ENCODE data around the gene HABP2.

HABP2 gene

DNA sequence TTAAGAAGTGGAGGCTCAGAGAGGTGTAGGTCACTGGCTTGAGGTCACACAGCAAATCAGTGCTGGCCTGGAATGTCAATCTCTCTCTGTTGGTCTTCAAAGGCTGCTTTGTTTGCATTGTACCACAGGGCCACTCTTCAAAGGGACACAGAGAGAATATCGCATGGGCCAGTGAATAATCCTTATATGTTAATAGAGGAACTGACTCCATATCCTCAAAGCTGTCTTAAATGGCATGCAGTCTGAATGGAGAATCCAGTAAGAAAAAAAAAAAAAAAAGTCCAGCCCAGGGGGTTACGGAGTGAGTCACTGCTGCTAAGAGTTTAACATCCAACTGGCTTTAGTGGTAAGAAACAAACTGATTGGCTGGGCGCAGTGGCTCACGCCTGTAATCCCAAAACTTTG, 56.9 kb downstream of the HABP2 start:
- DNase-seq = no peak

DNA sequence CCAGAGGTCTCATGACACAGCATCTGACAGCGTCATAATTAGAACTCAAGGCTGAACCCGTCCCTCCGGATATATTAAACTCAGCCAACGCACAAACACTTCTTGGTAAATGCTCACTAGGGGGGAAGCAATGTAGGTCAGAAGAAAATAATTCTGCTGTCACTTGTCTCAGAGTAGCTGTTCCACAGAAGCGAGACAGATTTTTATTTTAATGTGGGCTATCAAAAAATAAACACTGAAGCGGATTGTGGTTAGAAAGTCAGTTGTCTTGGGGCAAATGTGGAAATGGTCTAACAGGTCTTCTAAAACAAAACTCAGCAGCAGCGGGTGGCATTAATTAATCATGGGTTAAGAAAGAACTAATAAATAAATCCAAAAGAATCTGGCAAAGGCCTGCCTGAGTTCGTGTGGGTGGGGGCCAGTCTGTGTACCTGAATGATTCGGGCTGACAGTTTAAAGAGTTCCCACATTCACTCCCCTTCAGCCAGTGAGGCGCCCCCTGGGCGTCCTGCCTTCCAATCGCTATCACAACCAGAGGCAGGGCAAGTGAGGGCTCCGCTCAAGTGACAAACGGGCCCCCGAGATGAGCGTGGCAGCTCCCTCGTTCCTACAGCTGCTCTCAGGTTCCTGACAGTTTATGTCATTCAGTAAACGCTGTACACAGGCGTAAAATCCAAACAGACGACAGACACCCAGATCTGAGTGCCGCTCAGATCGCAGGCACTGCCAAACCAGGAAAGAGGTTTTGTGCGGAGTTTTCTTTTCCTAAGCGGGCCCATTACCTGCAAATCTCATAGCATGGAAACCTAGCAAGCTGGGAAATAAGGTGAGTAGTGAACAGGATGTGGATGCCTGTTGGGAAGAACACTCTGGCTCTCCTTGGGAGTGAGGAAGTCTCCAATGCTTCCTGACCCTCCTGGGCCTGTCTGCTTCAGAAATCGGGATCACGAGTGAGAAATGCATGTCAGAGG, 58.1 kb downstream of the HABP2 start:
- DNase-seq = no peak

DNA sequence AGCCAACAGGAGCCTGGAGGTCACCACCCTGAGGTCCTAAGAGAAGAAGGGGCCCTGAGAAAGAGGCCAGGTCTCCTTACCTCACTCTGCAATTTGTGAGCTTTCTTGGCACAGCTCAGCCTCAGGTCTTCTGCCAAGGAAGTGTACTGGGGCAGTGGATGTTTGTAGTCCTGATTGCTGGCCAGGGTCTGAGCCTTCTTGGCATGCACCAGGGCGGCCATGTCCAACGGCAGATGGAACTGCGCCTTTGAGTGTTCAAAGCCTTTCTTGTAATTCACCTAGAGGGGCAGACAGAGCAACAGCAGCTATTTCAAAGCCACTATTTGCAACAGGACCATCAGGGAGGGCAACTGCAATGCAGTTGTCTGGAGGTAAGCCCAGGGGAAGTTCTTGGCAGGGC, 59.3 kb downstream of the HABP2 start:
- DNase-seq = no peak

DNA sequence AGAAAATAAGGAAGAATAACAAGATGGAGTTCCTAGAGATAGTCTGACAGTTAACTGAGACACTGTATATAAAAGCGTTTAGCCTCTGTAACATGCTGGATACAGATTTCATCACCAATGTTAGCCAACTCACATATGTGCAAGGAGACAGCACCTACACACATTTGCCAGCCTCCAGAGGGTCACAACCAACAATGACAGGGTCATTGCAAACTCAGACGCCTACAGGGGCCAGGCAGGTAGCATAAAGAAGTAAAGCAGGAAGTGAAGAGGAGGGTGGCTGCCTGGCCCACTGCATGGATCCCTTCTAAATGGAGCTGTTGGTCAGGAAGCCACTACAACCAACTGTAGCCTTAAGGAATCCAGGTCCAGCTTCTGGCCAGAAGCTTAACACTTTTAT, 60.6 kb downstream of the HABP2 start:
- no peak for DNase-seq

DNA sequence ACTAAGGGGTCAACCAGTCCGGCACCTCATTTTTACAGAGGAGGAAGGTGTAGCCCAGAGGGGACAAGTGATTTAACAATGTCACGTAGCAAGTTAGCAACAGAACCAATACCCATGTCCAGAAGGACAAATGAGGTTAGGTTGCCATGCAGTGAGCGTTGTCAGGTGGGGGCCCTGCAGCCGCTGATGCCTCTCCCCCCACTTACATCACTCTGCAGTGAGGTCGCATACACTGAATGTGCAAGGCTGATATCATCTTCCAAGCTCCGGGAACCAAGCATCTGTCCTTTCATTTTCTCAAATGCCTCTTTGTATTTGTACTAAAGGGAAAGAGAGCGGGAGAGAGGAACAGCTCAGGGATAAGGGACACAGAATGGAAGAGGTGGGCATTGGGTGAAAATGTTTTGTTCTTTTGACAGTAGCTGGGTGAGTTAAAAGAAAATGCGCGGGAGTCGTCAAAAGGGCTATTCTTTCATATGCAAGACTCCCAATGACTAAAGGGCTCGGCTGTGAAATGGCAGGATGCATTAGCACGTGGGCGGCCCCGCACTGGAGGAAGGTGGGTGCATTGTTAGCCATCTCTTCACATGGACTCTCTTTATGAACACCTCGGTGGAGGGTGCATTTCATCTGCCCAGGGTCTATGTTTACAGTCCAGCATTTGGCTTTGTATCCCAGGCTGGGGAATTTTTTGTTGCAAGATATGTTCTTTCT, 61.3 kb downstream of the HABP2 start:
- DNase-seq = no peak

DNA sequence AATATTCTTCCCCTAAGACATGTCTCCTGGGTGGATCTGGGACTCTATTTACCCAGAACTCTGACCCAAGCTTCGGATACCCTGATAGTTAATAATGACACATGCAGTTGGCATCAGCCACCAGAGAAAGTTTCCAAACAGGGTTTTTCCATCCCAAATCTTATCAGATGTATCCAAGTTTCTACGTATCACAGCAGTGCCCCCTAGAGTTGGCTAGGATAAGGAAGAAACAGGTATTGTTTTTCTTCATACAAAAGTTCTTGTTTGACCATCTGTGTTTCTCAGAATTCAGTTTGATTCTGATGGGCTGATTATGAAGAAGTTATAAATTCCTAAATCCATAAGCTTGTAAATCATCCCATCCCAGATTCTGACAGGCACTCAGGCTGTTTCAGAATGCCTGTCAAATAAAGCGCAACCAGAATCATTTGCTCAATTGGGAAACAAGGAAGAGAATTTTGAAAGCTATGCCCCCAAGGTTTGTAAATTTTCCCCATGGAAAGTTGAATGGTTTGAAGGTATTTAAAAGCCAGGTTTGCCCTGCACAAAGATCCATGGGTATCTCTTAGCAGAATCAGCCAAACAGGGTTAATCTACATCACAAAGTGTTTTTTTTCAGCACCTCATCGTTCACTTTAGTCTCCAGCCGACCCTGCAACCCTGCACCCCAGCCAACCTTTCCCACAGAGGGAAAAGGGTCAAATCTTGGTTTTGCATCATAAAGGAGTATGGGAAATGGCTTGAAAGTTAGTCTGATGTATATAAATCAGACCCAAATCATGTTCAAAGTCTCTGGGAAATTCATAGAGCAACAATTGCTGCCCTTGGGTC, 63.6 kb downstream of the HABP2 start:
- no peak for DNase-seq

DNA sequence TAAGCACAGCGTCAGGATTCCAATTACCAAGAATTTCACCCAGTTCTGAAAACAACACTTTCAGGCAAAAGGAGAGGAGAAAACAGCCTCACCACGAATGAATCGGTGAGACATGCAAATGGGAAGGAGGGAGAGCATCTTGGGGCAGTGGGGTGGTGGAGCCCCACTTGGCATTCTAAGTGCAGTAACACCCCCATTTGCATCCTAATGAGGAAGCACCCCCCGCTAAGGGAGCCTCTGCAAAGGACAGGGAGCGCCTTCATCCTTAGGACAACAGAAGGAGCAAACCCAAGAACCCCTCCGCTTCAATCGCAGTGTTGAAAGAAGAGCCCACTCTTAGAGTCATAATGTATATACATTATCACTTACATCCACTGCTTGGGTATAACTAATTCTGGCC, 64.2 kb downstream of the HABP2 start:
- DNase-seq = no peak

DNA sequence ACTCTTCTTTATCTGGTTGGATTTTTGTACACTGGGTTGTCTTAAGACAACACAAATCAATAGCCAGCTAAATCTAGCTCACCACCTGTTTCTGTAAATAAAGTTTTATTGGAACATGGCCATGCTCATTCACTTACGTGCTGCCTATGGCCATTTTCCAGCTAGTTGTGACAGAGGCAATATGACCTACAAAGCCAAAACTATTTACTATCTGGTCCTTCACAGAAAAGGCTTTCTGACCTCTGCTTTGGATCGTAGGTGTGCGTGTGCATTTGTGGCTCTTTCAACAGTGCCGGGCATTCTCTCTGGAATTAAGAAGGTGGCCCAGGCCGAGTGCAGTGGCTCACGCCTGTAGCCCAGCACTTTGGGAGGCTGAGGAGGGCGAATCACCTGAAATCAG, 65.5 kb downstream of the HABP2 start:
- no peak for DNase-seq

DNA sequence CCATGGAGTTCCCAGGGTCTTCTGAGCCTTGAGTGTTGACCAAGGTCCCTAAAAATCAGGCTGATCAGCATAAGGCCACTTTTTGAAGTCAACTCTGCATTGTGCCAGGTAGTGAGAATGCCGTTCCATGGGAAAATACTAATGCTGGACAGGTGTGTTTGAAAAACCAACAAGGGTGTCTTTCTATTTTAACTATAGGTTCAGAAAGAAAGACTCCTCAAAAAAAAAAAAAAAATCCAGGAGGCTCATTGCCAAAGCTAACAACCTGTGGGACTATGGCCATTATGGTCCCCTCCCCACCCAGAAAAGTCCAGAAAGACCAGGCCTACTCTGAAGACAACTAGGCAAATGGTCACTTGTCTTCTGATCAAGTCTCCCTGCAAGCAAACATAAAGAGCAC, 66.5 kb downstream of the HABP2 start:
- DNase-seq = no peak

DNA sequence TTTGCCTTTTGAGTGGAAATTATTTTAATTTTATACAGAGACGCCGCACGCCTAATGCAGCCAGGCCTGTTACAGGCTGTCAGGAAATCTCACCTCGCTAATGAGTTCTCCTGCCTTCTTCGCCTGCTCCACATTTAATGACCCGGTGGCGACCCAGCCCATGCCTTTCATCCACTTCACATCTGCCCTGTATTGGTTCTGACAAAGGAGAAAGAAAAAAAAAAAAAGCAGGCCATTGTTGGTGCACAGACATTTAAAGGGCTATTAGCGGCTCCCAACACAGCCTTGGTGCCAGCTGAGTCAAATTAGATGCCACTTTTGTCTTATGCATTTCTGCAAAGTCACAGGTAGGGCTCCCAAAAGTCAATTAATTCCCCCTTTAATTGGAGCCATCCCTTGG, 67.7 kb downstream of the HABP2 start:
- no peak for DNase-seq

DNA sequence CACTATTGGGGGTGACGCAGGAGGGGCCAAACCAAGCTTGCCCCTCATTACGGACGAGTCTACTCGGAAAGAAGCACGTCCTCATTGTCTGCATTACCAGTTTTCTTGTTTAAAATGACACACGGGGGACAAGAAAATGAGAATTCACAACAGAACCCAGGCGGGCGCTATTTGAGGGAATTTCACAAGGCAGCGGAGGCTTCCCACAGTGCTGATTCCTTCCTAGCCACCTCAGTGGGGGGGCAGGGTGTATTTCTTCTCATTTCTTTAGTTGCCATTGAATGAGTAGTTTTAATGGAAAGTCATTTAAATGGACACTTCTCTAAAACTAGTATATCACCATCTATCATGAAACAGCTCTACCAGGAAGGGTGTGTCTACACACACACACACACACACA, 68.1 kb downstream of the HABP2 start:
- no peak for DNase-seq

DNA sequence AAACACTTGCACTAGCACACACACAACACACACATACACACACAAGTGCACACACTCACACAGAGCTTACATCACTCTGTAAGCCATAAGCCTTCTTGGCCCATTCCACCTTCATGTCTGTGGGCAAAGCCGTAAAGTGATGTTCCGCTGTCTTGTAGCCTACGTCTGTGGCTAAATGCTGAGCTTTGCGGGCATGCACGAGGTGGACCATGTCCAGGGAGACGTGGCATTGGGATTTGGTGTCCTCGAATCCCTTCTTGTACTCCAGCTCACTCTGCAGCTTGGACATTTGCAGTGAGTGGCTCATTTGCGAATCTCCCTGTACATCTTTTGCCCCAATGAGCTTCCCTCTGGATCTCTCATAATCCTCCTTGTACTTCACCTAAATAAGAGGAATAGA, 68.9 kb downstream of the HABP2 start:
- no peak for DNase-seq

DNA sequence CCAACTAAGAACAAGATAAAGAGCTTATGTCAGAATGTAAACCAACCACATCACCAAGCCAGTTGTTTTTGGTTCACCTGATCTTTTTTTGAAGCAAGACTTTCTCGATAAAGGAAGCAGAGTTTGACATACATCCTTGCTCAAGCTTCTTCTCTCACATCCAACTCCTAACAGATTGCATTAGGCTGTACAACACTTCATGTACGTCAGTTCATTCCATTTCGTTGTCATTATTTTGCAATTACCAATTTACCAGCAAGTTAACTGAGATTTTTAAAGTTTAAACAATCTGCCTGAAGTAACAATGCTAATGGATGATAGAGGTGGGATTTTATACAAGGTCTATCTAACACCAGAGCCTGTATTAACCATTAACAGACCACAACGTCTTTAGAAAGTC, 70.0 kb downstream of the HABP2 start:
- no peak for DNase-seq

DNA sequence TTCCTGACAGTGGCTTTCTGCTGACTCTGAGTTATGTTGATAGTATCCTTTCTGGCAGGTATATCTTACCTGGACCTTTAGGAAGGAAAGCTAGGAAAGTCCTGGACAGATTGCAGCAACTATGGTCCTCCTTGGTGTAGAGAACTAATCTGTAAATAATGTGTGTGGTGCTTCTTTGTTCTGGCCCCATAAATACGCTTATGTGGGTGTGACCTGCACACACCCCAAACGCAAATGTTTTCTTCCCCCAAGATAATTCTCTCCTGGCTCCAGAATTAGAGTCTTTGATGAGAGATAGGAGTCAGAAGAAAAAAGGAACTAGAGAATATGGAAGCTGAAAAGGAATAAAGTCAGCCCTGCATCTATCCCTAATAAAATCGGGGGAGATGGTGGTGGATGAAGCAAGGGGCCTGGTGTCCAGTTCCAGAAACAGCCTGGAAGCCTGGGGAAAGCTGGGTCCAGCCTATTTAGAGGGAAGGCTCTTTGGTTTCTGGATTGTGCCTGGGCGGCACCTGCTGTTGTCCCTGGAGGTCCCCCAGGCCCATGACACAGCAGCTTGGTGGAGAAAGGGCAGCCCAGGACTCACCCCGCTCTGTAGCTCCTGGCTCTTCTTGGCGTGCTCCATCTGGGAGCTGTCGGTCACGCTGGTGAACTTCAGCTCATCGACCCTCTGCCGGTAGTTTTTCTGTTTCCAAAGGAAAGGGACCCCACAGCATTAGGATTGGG, 72.8 kb downstream of the HABP2 start:
- DNase-seq = no peak

DNA sequence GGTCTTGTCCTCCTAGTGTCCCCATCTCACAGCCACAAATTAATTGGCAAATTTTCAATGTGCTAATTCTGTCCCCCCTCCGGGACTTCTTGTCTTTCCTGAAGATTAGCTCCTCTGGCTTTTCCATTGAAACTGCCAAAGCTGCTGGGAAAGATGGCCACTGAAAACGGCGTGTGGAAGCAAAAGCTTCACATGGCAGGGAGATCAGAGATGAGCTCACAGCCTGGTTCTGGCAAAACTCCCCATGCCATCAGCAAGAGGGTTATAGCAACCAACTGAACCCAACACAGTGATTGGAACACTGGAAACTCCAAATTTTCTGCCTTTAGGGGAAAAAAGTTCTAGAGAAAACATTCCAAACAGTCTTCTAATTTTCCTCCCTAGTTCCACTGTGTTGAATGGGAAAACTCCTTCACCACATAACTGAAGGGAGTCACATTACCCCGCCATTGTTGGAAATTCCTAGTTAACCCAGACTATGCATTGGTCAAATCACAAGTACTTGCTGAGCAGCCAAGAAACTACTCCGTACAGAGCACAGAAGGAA, 74.0 kb downstream of the HABP2 start:
- no peak for DNase-seq

DNA sequence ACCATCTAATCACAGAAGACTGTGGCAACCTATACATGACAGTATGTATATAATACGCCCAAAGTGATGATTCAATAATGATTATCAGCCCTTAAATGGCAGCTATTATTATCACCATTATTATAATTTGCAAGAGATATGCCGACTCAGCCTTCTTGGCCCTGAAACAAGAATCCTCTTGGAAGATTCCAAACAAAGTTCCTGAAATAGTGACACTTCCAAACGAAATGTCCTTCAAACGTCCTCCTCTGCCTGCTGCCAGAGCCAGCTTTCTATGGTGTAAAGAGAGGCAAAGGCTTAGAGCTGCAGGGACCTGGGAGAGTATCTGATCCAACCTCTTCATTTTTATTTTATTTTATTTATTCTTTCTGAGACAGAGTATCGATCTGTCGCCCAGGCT, 75.0 kb downstream of the HABP2 start:
- DNase-seq = no peak

DNA sequence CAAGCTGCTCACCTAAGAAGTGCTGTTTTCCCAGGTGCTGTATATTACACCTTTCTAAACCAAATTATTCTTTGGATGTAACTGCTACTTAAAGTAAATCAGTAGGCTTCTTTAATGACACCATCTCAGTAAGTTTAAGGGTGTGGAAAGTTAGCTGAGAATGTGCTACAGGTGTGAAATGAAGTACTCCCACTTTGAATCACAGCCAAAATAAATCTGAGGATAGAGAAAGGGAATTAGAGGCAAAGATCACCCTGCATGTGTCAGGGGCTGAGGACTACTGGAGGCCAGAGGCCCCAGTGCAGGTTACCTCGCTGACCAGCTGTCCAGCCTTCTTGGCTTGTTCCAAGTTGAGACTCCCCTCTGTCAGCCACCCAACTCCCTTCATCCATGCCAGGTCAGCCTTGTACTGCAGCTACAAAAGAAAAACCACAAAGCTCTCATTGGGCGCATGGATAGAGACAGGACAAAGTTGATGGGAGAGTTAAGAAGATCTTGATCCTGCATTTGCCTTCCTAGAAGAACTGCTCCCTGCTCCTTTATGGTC, 75.8 kb downstream of the HABP2 start:
- DNase-seq = no peak

DNA sequence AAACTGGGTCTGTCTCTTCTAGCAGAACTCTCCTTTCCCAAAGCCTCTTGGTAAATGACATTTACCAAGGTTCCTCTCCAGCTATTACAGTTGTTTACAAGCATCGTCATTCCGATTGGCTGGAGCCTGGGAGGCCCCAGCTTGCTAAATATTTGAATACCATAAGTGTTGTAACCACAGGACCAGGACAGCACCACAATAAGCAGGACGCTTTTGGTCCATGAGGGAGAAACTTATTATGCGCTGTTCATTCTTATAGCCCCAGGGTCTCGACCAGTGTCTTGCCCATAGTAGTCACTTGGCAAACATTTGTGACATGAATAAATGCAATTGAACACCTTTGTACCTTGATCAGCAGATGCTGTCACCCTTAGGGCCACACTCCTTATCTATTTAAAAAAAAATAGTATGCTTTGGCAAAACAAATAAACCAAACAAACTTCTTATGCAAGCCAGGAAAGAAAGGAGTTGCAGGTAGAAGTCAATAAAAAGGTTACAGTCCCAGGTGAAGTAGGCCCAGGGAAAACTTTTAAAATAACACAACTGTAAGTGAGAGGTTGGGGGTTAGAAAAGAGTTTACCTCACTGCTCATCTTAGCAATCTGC, 78.2 kb downstream of the HABP2 start:
- DNase-seq = no peak

DNA sequence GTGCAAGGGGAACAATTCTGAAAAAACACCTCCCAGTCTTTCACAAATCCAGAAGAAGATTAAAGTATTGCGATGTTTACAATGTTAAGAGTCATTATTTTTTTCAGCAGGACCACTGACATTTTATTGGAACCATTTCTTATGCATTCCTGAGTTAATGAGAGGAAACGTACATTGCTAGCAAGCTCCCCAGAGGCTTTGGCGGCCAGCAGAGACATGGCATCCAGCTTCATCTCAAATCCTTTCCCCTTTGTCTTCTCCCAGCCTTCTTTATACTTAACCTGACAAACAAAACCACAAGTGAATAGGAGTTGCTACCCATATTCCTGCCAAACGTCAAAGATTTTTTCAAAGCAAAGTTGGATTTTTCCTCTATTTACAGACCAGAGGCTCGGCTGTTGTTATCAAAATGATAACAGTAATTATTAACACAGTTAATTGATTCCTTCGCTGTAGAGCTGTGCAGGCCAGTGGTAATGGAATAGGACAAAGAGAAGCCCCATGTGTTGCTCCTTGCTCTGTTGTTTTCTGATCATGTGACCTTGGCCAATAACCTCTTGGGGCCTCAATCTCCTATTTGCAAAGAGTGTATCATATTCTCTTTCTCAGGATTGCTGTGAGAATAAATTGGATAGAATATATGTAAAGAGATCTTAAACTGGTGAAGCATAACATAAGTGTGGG, 79.0 kb downstream of the HABP2 start:
- DNase-seq = no peak
